Caco-2 (cell line): ENCODE measurements around the gene TMEM141. TPM values are rescaled to one million over a fixed set of nuclear protein-coding genes. Genes with fewer than 3 reads are reported as not detected.
"Not testable (repeated sequence)": the region's sequence is repeated elsewhere in the genome, so short reads cannot be mapped to it uniquely, and the experiment has no call there.

Source experiments
- BruUV-seq: library from RNA; stranded (reverse); fragments of 400-500 nt; replicated peaks from 2 replicates; lab custom pipeline; 2021; lab: Mats Ljungman, UMichigan
- CTCF ChIA-PET: fragments of 300-600 bp; sonication (Branson Sonifier 250); formaldehyde crosslinking; loops from one replicate; lab custom pipeline; 2022; ENCODE audit warnings: antibody characterized with exemption; lab: Charles Lee
- POLR2A ChIA-PET: fragments of 300-600 bp; sonication (Branson Sonifier 250); formaldehyde crosslinking; loops from one replicate; lab custom pipeline; 2022; ENCODE audit warnings: antibody characterized with exemption; lab: Charles Lee
- DNase-seq, 2 experiments: peaks; one replicate each; pipeline versions ENCODE4 v3.0.0 to v3.0.0-alpha.2; 2020 to 2022
- H3K27me3 ChIP-seq: replicated peaks from 2 replicates; pipeline ENCODE4 v1.6.0; 2011; ENCODE audit warnings: low read length; ENCODE audit not compliant: control insufficient read depth, insufficient read depth
- H3K36me3 ChIP-seq: 2 replicates; pipeline ENCODE4 v1.5.1; 2011; ENCODE audit warnings: low read length; ENCODE audit not compliant: control insufficient read depth, insufficient read depth
- H3K4me1 ChIP-seq: fragments of 250-450 bp; sonication (Bioruptor Pico); 2 replicates; pipeline ENCODE4 v1.5.1; 2020; ENCODE audit warnings: mild to moderate bottlenecking
- H3K4me3 ChIP-seq: 2 replicates; pipeline ENCODE4 v1.5.1; 2011; ENCODE audit warnings: low read depth, mild to moderate bottlenecking, control low read depth, low read length
- H3K9me3 ChIP-seq: fragments of 250-450 bp; sonication (Bioruptor Pico); 2 replicates; pipeline ENCODE4 v1.5.1; 2020; ENCODE audit warnings: mild to moderate bottlenecking, moderate library complexity
- H3K27ac Mint-ChIP-seq: one replicate; pipeline ENCODE4 v1.8.0; 2022; ENCODE audit warnings: mixed read lengths; ENCODE audit not compliant: unreplicated experiment
- H3K27me3 Mint-ChIP-seq: one replicate; pipeline ENCODE4 v1.8.0; 2022; ENCODE audit warnings: mixed read lengths; ENCODE audit not compliant: insufficient read depth, unreplicated experiment
- H3K36me3 Mint-ChIP-seq: one replicate; pipeline ENCODE4 v1.8.0; 2022; ENCODE audit warnings: mild to moderate bottlenecking, mixed read lengths; ENCODE audit not compliant: insufficient read depth, unreplicated experiment
- H3K4me1 Mint-ChIP-seq: one replicate; pipeline ENCODE4 v1.8.0; 2022; ENCODE audit warnings: low read depth, mixed read lengths; ENCODE audit not compliant: unreplicated experiment
- H3K4me3 Mint-ChIP-seq: one replicate; pipeline ENCODE4 v1.8.0; 2022; ENCODE audit warnings: mild to moderate bottlenecking, moderate library complexity, mixed read lengths; ENCODE audit not compliant: unreplicated experiment
- H3K9me3 Mint-ChIP-seq: one replicate; pipeline ENCODE4 v1.8.0; 2022; ENCODE audit warnings: mixed read lengths; ENCODE audit not compliant: unreplicated experiment
- intact Hi-C: fragments of 100-400 bp; cut with micrococcal nuclease; formaldehyde crosslinking; loops from one replicate; pipeline ENCODE4 v1.10.0; 2022; ENCODE audit not compliant: unreplicated experiment
- total RNA-seq: library from RNA; stranded (reverse); gene quantifications from 2 replicates; pipeline ENCODE4 v1.2.3, GENCODE V29; 2022
- TF ChIP-seq, protein P1 (sequence below), 2 experiments: fragments of 200-600 bp in 1 of 2; IDR thresholded peaks; 1 replicate in 1 of 2; 2 replicates in 1 of 2; pipeline versions ENCODE4 v1.5.1 to v1.8.0; 2011 to 2022; ENCODE audit warnings: antibody characterized with exemption in 1 of 2, control low read depth in 1 of 2, inconsistent platforms in 1 of 2, low read depth in 1 of 2, low read length in 1 of 2, mild to moderate bottlenecking in 1 of 2, moderate library complexity in 1 of 2; ENCODE audit not compliant: insufficient read depth in 1 of 2, severe bottlenecking in 1 of 2, unreplicated experiment in 1 of 2

The TMEM141 gene
- total RNA-seq, 1 experiment from 2014 or later, result 107 TPM

GRCh38 chr9:136794281-136794999 is 3.3 kb downstream of the TMEM141 start:
- ChIA-PET POLR2A (no interaction called here), CTCF (interaction anchor here (1.1 kb wide), 1 partner anchor 48 kb away, joined by 4 read pairs; the partner anchor contains the start of gene AJM1)
- Mint-ChIP-seq H3K4me3 (no peak overlapping the region), H3K9me3 (no peaks in the 10 kb centered on the region), H3K36me3 (peaks cover 52% of the 10 kb centered on the region), H3K4me1 (peaks cover 25% of the 10 kb centered on the region), H3K27ac (peak overlapping the region; percentile 57), H3K27me3 (no peaks in the 10 kb centered on the region)
- no peaks in the 10 kb centered on the region for H3K9me3 ChIP-seq
- no peak overlapping the region for H3K4me3 ChIP-seq
- intact Hi-C loops, result loop anchor here (5.0 to 10.0 kb wide), 2 partner anchors 312 to 450 kb away; partner anchors contain the start of genes SEC16A and TUBB4B
- no peak for DNase-seq
- H3K27me3 ChIP-seq, result no peaks in the 10 kb centered on the region
- TF ChIP-seq, protein P1, sequence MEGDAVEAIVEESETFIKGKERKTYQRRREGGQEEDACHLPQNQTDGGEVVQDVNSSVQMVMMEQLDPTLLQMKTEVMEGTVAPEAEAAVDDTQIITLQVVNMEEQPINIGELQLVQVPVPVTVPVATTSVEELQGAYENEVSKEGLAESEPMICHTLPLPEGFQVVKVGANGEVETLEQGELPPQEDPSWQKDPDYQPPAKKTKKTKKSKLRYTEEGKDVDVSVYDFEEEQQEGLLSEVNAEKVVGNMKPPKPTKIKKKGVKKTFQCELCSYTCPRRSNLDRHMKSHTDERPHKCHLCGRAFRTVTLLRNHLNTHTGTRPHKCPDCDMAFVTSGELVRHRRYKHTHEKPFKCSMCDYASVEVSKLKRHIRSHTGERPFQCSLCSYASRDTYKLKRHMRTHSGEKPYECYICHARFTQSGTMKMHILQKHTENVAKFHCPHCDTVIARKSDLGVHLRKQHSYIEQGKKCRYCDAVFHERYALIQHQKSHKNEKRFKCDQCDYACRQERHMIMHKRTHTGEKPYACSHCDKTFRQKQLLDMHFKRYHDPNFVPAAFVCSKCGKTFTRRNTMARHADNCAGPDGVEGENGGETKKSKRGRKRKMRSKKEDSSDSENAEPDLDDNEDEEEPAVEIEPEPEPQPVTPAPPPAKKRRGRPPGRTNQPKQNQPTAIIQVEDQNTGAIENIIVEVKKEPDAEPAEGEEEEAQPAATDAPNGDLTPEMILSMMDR (IDR thresholded peaks at IDR 0.05; ENCODE audit: insufficient read depth in 1 of 2, low read depth in 1 of 2, low read length in 1 of 2, severe bottlenecking in 1 of 2, unreplicated experiment in 1 of 2), result no peak
- peaks cover 10% of the 10 kb centered on the region for H3K36me3 ChIP-seq
- peaks cover 62% of the 10 kb centered on the region for H3K4me1 ChIP-seq
- no TSS peak for BruUV-seq

- no TSS peak for BruUV-seq
- ChIA-PET CTCF (no interaction called here), POLR2A (no interaction called here)
- no peak for DNase-seq
- intact Hi-C loops, result loop anchor here (5.0 to 10.0 kb wide), 2 partner anchors 313 to 450 kb away; partner anchors contain the start of genes SEC16A and TUBB4B
- H3K9me3 Mint-ChIP-seq, result no peaks in the 10 kb centered on the region
- H3K4me3 Mint-ChIP-seq, result no peak overlapping the region
- H3K4me1 Mint-ChIP-seq, result peaks cover 21% of the 10 kb centered on the region
- Histone ChIP-seq H3K27me3 (no peaks in the 10 kb centered on the region), H3K4me3 (no peak overlapping the region), H3K4me1 (peaks cover 57% of the 10 kb centered on the region), H3K9me3 (no peaks in the 10 kb centered on the region), H3K36me3 (peaks cover 10% of the 10 kb centered on the region)
- TF ChIP-seq, protein P1 (IDR thresholded peaks at IDR 0.05; ENCODE audit: insufficient read depth in 1 of 2, low read depth in 1 of 2, low read length in 1 of 2, severe bottlenecking in 1 of 2, unreplicated experiment in 1 of 2), result no peak
- H3K27me3 Mint-ChIP-seq, result no peaks in the 10 kb centered on the region
- peaks cover 57% of the 10 kb centered on the region for H3K36me3 Mint-ChIP-seq
- H3K27ac Mint-ChIP-seq, result peak overlapping the region; percentile 57
Measured at GRCh38 chr9:136795000-136795348, 3.8 kb downstream of the TMEM141 start.

GRCh38 chr9:136796238-136796774 is 5.2 kb downstream of the TMEM141 start, which contains the start of gene CCDC183:
Gene CCDC183, plus strand, starts transcription at chr9:136796338. Its CDS starts 60 bp downstream, at chr9:136796398.
- Histone ChIP-seq H3K9me3 (no peaks in the 10 kb centered on the region), H3K4me3 (no peak within 1 kb of the TSS), H3K36me3 (peaks cover 10% of the 10 kb centered on the region), H3K4me1 (peaks cover 51% of the 10 kb centered on the region), H3K27me3 (no peaks in the 10 kb centered on the region)
- Mint-ChIP-seq H3K36me3 (peaks cover 63% of the 10 kb centered on the region), H3K9me3 (no peaks in the 10 kb centered on the region), H3K27me3 (no peaks in the 10 kb centered on the region), H3K4me3 (peak within 1 kb of the TSS; percentile 53), H3K4me1 (peaks cover 21% of the 10 kb centered on the region), H3K27ac (peak within 1 kb of the TSS; percentile 82)
- BruUV-seq, result no TSS peak
- POLR2A ChIA-PET, result no interaction called here
- TF ChIP-seq, protein P1 (IDR thresholded peaks at IDR 0.05; ENCODE audit: insufficient read depth in 1 of 2, low read depth in 1 of 2, low read length in 1 of 2, severe bottlenecking in 1 of 2, unreplicated experiment in 1 of 2), result no peak
- intact Hi-C loops, result loop anchor here (10.0 kb wide), 1 partner anchor 448 kb away; the partner anchor contains the start of gene TUBB4B
- no peak for DNase-seq
- CTCF ChIA-PET, result no interaction called here

GRCh38 chr9:136796775-136797347 is 5.7 kb downstream of the TMEM141 start:
- BruUV-seq, CTCF ChIA-PET: not testable (repeated sequence)
- peak overlapping the region; percentile 82 for H3K27ac Mint-ChIP-seq

More at GRCh38 chr9:136796775-136797347, 5.7 kb downstream of the TMEM141 start:
- H3K36me3 ChIP-seq, H3K27me3 Mint-ChIP-seq, H3K9me3 Mint-ChIP-seq, H3K4me3 ChIP-seq, H3K9me3 ChIP-seq, H3K27me3 ChIP-seq, POLR2A ChIA-PET: not testable (repeated sequence)
- peaks cover 21% of the 10 kb centered on the region for H3K4me1 Mint-ChIP-seq
- intact Hi-C loops, result loop anchor here (10.0 kb wide), 1 partner anchor 448 kb away; the partner anchor contains the start of gene TUBB4B
- peaks cover 51% of the 10 kb centered on the region for H3K4me1 ChIP-seq
- H3K4me3 Mint-ChIP-seq, result peak overlapping the region; percentile 53
- peak; percentile 67 to 88 for DNase-seq
- peaks cover 63% of the 10 kb centered on the region for H3K36me3 Mint-ChIP-seq
